ENCODE results near the gene MXRA7.

DNA sequence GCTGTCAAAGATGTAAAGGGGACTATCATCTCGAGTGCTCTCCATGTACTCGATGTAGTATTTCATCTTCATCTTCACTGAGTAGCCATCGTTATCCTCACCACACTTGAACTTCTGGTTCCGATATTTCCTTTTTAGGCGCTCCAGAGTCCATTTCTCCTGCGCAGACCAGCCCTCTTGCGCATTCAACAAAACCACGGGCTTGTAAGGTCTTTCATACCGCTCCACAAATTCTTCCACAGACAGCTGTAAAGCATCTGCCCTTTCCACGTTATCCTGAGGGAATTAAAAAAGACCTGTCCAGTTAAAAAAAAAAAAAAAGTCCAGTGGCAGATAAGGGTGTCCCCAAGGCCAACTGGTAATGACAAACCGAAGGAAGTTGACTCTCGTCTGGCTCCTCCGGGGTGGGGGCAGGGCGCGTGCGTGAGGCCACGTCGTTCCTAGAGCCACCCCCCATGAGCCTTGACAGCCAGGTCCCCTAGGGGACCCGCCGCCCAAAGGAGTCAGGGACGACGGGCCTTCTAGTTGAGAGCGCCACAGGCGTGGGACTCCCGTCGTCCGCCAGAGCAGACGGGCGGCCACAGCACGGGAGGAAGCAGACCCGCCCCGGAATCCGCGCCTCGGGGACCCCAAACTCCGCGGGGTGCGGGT lies 14.9 kb upstream of the MXRA7 start:
- TF ChIP-seq, protein P1, sequence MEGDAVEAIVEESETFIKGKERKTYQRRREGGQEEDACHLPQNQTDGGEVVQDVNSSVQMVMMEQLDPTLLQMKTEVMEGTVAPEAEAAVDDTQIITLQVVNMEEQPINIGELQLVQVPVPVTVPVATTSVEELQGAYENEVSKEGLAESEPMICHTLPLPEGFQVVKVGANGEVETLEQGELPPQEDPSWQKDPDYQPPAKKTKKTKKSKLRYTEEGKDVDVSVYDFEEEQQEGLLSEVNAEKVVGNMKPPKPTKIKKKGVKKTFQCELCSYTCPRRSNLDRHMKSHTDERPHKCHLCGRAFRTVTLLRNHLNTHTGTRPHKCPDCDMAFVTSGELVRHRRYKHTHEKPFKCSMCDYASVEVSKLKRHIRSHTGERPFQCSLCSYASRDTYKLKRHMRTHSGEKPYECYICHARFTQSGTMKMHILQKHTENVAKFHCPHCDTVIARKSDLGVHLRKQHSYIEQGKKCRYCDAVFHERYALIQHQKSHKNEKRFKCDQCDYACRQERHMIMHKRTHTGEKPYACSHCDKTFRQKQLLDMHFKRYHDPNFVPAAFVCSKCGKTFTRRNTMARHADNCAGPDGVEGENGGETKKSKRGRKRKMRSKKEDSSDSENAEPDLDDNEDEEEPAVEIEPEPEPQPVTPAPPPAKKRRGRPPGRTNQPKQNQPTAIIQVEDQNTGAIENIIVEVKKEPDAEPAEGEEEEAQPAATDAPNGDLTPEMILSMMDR (IDR thresholded peaks at IDR 0.05) = peak in 1 of 6 experiments; percentile 5
- TF ChIP-seq POLR2A (IDR thresholded peaks at IDR 0.05) = peak in 1 of 4 donors; percentile 14
